ENCODE measurements around the gene PRSS36. TPM values are rescaled to one million over a fixed set of nuclear protein-coding genes. Genes with fewer than 3 reads are reported as not detected.
"Not testable (repeated sequence)": the region's sequence is repeated elsewhere in the genome, so short reads cannot be mapped to it uniquely, and the experiment has no call there.

PRSS36 gene
- total RNA-seq, 2 experiments from 2014 or later: 0.23 to 0.31 TPM

DNA sequence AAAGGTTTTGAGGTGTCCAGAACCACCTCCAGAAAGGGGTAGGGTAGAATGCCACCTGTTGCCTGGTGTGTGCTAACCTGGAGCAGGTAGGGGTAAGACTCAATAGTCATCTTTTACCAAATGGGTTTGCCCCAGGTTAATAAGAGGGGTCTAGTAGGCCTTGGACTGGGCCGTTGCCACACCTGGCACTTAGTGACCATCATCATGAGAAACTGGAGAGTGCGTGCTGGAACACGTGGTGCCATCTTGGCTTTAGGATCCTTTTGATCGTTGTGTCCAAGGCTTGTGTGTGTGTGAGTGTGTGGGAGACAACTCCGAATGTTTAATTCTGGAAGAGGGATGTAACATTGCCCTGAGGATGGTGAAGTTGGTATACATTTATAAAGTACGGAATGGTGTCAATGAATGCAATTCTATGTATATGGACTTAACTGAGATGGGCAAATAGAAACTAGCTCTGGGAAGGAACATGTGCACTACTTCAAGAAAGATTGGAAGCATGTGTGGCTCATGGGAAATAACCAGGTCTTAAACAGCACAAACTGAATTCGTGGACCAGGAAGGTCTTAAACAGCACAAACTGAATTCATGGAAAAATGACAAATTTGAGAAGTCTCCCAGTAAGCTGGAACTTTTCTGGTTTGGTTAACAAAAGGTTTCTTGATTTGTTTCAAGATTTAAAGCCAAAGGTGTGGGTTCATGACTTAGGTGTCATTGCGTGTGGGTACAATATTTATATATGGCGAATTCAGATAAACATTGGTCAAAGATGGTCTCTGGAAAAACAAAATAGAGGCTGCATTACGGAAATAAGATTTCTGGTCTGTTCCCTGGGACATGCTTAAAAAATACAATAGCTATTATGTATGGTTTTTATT, 37.3 kb upstream of the PRSS36 start:
- CTCF ChIA-PET: interaction anchor here (0.6 to 1.6 kb wide), 2 partner anchors 12 to 48 kb away, joined by 4 read pairs; no protein-coding TSS in a partner anchor

DNA sequence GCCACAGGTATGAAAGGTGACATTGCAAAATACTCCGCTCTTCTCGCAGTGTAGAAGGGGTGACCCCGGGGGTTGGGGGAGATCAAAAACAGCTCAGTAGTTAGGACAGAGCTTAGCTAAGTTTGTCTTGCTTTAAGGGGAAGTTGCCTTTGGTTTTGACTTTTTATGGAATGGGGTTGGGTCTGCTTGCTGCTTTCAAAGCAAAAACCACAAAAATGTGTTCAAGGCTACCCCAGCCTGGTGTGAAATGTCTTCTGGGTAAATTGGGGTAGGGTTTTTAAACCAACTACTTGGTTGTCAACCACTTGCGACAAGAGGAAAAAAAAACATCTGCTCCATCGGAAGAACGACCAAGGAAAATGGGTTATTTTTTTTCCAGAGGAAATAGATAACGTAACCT, 36.3 kb upstream of the PRSS36 start:
- POLR2A ChIA-PET: no interaction called here

More for the DNA sequence above, 37.3 kb upstream of the PRSS36 start:
- POLR2A ChIA-PET: interaction anchor here (1.4 kb wide), 1 partner anchor 11 kb away, joined by 4 read pairs; no protein-coding TSS in a partner anchor

DNA sequence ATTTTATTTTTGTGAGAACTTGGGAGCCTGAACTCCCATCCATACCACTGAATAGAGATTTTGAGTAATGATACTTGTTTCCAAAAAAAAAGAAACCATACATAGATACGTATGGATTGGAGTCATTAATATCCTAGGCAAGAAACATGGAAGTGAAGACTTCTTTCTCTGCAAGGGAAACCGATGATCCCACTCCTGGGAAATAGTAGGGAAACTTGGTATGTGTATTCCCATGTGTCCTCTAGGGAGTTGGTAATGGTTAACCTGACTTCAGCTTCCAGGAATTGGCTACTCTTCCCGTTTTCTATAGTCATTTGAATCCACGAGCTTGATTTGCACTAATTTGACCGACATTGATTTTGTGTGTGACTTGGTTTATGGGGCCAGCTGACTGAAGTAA, 35.5 kb upstream of the PRSS36 start:
- ChIA-PET CTCF (no interaction called here), POLR2A (no interaction called here)

More for the DNA sequence above, 36.3 kb upstream of the PRSS36 start:
- CTCF ChIA-PET: no interaction called here

DNA sequence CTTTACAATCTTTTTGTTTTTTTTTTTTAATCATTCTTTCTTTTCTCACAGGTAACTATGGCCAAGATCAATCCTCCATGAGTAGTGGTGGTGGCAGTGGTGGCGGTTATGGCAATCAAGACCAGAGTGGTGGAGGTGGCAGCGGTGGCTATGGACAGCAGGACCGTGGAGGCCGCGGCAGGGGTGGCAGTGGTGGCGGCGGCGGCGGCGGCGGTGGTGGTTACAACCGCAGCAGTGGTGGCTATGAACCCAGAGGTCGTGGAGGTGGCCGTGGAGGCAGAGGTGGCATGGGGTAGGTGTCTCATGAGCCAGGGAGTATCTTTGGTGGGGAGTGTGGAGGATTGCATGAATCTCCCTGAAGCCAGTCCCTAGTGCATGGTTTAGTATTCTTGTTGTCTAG, 35.0 kb upstream of the PRSS36 start:
- CTCF ChIA-PET: no interaction called here
- POLR2A ChIA-PET: interaction anchor here (0.7 to 1.9 kb wide), 3 partner anchors 19 to 198 kb away, joined by 5 to 9 read pairs (median 7); no protein-coding TSS in a partner anchor

DNA sequence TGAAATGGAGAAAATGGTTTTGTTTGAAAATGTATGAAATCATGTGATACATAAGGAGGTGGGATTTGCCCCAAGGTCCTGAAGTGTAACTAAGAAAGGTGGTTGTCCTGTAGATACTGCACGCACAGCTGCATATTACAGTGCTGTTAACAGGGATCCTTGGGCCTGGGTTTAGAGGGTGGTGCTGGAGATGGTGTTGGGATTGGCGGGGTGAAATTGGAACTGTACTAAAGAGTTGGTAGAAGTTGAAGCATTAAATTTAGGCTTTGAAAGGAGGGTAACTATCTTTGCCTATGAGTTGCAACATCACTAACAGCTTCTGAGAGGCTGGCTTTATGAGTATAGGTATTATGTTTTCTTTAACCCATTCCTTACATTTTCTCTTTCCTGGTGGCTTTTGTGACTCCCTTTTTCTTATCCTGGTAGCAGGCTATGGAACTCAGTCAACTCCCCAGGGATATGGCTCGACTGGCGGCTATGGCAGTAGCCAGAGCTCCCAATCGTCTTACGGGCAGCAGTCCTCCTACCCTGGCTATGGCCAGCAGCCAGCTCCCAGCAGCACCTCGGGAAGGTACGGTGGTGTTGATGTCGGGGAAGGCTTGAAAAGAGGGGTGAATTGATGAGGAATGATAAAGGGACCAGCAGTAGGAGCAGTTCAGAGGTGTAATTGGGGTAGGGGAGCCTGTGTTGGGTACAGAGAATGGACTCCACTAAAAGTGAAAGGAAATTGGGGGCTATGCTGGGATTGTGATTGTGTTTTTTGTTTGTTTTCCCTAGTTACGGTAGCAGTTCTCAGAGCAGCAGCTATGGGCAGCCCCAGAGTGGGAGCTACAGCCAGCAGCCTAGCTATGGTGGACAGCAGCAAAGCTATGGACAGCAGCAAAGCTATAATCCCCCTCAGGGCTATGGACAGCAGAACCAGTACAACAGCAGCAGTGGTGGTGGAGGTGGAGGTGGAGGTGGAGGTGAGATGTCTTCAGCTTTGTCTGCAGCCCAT, 33.9 kb upstream of the PRSS36 start:
- POLR2A ChIA-PET: interaction anchor here (0.5 to 1.9 kb wide), 9 partner anchors 10 to 238 kb away, joined by 3 to 9 read pairs (median 4); partner anchors contain the start of gene KAT8
- CTCF ChIA-PET: interaction anchor here (1.1 kb wide), 1 partner anchor 18 kb away, joined by 5 read pairs; no protein-coding TSS in a partner anchor

DNA sequence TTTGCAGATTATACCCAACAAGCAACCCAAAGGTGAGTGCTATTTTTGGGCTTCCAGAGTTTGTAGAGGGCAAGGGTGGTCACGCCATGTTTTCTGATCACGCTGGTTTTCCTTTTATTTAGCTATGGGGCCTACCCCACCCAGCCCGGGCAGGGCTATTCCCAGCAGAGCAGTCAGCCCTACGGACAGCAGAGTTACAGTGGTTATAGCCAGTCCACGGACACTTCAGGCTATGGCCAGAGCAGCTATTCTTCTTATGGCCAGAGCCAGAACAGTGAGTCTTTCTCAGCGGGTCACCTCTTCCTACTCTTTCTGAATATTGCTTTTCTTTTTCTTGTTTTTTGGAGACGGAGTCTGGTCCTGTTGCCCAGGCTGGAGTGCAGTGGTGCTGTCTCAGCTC, 32.5 kb upstream of the PRSS36 start:
- CTCF ChIA-PET: interaction anchor here (0.7 to 1.4 kb wide), 5 partner anchors 16 to 276 kb away, joined by 3 to 7 read pairs (median 5); partner anchors contain the start of gene ARMC5
- POLR2A ChIA-PET: interaction anchor here (0.5 to 1.4 kb wide), 7 partner anchors 12 to 1058 kb away, joined by 3 to 6 read pairs (median 3); partner anchors contain the start of genes ARMC5, ZNF646 and ZNF668

DNA sequence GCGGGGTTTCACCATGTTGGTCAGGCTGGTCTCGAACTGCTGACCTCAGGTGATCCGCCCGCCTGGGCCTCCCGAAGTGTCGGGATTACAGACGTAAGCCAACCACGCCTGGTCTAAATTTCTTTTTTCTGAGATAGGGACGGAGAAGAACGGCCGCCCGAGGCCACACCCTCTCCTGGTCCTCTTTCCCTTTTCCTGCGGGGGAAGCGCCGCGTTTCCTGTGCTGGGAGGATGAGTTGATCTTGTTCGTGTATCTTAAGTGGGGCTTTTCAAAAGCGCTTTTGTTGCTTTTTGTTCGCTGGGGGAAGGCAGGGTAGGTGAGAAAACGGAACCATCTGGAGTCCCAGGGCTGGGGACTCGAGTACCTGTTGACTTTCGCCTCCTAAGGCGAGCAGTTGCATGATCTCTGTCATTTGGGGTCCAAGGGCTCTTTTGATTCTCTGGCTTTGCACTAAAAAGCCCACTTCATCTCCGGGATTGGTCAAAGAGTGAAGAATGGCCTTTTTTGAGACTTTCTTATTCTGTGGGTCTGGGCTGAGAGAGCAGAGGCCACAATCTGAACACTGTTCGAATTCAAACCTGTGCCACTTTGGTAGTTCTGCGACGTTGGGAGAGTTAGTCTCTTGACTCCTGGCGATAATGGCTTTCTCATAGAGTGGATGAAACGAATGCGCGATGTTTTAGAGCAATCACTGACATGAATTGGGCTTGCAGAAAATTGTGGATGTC, 31.4 kb upstream of the PRSS36 start:
- ChIA-PET POLR2A (interaction anchor here (1.1 to 2.1 kb wide), 12 partner anchors 8 to 692 kb away, joined by 3 to 22 read pairs (median 4); partner anchors contain the start of genes ARMC5, KAT8, PYCARD and ZNF267), CTCF (interaction anchor here (0.7 to 1.2 kb wide), 4 partner anchors 9 to 262 kb away, joined by 3 to 5 read pairs (median 4); no protein-coding TSS in a partner anchor)

DNA sequence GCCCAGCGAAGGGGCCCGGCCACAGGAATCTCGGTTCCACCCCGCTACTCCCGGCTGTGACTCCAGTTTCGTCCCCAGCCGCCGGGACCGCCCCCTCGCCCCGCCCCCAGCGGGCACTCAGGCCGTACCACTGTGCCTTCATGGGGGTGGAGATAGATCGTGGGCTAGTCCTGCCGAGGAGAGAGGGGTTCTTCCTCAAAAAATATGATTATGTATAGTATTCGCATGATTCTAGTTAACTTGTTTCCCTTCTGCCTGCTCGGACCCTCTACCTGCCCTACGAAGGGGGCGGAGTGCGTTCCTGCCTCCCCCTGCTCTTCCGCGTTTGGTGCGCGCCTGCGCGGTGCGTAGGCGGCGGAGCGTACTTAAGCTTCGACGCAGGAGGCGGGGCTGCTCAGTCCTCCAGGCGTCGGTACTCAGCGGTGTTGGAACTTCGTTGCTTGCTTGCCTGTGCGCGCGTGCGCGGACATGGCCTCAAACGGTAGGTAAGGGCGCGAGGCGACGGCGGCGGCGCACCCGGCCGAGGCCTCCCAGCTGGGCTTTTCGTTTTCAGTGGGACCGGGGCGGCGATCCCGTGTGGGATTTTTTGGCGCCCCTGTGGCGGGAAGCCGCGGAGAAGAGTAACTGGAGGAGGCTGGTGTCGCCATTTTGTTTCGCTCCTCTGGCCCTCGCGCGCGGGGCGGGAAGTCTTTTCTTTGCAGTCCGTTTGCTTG, 30.0 kb upstream of the PRSS36 start, which contains the start of gene FUS:
TSS of gene FUS (plus strand) at position 393 of the 713 bp plus-strand sequence. CDS start at position 469, 76 bp downstream.
- ChIA-PET POLR2A (interaction anchor here (0.5 to 2.1 kb wide), 22 partner anchors 10 to 1434 kb away, joined by 3 to 22 read pairs (median 4); partner anchors contain the start of genes ARMC5, KAT8, PYCARD and STX4), CTCF (interaction anchor here (0.7 to 1.5 kb wide), 5 partner anchors 10 to 279 kb away, joined by 3 to 14 read pairs (median 4); partner anchors contain the start of gene ARMC5)

DNA sequence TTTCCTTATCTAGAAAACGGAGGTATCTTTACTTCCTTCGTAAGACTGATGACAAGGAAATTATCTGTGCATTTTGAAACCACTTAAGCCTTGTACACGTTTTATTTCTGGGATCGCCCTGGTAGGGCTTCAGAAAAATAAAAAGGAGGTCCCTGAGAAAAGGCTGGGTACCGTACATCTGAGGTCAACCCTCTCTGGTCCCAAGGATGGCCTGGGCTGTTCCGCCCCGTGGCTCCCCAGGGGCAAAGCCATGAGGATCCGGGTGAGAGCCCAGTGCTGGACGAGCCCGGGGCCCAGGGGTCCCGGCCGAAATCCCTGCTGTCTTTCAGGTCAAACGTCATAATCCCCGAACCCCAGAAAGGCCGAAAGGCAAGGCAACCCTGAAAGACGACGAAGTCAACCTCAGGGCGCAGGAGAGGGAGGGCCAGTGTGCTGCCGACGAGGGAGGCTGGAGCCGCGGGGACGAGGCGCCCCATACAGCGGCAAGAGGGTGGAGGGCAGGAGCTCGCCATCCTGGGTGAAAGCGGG, 29.4 kb upstream of the PRSS36 start:
- CTCF ChIA-PET: interaction anchor here (0.7 to 1.5 kb wide), 3 partner anchors 37 to 280 kb away, joined by 3 to 14 read pairs (median 4); partner anchors contain the start of gene ARMC5
- POLR2A ChIA-PET: interaction anchor here (0.6 to 2.1 kb wide), 14 partner anchors 10 to 1433 kb away, joined by 3 to 22 read pairs (median 4); partner anchors contain the start of genes KAT8, PYCARD, STX4 and ZNF646

DNA sequence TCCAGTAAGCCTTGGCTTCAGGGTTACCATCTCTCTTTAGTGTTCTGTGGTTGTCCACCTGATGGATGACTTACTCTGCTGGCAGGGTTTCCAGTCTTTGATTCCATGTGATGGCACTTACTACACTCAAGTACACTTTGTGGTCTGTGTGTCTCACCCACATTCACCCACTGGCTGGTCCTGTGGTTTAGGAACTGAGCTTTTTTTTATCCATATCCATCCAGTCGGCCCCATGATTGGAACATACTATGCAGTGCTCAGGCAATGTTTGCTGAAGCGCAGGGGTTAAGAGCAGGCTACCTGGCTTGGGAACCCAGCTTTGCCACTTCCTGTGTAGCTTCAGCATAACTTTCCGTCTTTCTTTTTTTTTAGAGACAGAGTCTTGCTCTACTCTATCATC, 27.3 kb upstream of the PRSS36 start:
- CTCF ChIA-PET: interaction anchor here (1.2 to 2.1 kb wide), 3 partner anchors 13 to 35 kb away, joined by 3 to 11 read pairs (median 3); no protein-coding TSS in a partner anchor

DNA sequence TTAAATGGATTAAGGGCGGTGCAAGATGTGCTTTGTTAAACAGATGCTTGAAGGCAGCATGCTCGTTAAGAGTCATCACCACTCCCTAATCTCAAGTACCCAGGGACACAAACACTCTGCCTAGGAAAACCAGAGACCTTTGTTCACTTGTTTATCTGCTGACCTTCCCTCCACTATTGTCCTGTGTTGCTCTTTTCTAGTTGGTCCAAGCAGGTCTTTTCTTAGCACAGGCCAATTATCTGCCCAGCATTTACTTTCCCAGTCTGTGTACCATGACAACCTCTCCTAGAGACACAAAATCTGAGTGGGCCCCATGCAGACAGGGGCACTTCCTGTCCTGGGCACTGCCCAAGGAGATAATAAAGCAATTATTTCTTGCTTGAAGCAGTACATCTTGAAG, 20.2 kb upstream of the PRSS36 start:
- POLR2A ChIA-PET: not testable (repeated sequence)

More for the DNA sequence above, 27.3 kb upstream of the PRSS36 start:
- POLR2A ChIA-PET: interaction anchor here (0.8 to 1.3 kb wide), 2 partner anchors 35 to 59 kb away, joined by 4 read pairs; partner anchors contain the start of gene KAT8

DNA sequence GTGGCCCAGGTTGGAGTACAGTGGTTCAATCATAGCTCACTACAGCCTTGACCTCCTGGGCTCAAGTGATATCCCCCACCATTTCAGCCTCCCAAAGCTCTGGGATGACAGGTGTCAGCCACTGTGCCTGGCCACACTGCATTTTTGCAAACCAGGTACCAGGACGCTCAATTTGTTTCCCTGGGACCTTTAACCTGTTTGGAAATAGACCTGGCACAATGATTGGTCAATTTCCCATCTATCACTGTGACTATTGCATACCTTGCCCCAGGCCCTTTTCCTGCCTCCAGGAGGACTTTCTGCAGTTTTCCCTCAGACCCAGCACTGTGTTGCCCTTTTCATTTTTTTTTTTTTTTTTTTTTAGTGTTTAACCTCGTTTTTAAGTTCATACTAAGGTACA, 19.0 kb upstream of the PRSS36 start:
- ChIA-PET POLR2A (no interaction called here), CTCF (no interaction called here)

More for the DNA sequence above, 20.2 kb upstream of the PRSS36 start:
- CTCF ChIA-PET: interaction anchor here (0.6 kb wide), 1 partner anchor 16 kb away, joined by 3 read pairs; no protein-coding TSS in a partner anchor

DNA sequence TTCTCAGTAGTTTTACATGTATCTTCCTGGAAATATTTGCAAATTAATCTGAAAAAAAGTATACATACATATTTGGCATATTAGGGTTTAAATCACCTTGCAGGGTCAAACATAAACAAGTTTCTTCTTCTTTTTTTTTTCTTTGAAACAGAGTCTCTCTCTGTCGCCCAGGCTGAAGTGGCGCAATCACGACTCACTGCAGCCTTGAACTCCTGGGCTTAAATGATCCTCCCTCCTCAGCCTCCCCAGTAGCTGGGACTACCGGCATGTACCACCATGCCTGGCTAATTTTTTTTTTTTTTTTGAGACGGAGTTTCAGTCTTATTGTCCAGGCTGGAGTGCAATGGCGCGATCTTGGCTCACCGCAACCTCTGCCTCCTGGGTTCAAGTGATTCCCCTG, 17.4 kb upstream of the PRSS36 start:
- ChIA-PET CTCF (no interaction called here), POLR2A (no interaction called here)

DNA sequence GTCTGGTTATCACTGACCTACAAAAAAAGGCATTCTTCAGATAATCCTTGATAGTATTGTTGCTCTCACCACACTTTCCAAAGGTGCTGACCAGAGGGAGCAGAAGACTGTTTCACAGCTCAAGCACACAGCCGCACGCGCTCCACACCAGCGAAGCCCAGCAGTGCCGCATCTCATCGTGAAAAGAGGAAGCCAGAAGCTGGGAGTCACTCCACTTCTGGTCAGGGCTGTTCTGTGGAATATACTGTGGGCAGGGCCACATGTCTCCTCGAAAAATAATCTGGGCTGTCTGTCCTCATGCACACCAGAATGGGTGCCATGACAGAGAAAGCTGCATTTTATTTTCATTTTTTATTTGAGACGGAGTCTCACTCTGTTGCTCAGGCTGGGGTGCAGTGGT, 7.3 kb upstream of the PRSS36 start:
- POLR2A ChIA-PET: interaction anchor here (1.3 kb wide), 1 partner anchor 23 kb away, joined by 5 read pairs; no protein-coding TSS in a partner anchor
- CTCF ChIA-PET: interaction anchor here (1.7 kb wide), 1 partner anchor 15 kb away, joined by 8 read pairs; no protein-coding TSS in a partner anchor

DNA sequence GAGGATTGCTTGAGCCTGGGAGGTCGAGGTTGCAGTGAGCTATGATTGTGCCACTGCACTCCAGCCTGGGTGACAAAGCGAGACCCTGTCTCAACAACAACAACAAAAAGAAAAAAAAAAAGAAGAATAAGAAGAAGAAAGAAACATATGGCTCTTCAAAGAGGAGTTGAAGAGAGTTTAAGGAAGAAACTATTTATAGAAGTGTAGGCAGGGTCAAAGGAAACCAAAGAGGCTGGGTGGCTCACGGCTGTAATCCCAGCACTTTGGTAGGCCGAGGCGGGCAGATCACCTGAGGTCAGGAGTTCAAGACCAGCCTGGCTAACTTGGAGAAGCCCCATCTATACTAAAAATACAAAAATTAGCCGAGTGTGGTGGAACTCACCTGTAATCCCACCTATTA, 1.1 kb upstream of the PRSS36 start:
- POLR2A ChIA-PET: not testable (repeated sequence)
- CTCF ChIA-PET: interaction anchor here (1.2 kb wide), 1 partner anchor 9 kb away, joined by 6 read pairs; no protein-coding TSS in a partner anchor

DNA sequence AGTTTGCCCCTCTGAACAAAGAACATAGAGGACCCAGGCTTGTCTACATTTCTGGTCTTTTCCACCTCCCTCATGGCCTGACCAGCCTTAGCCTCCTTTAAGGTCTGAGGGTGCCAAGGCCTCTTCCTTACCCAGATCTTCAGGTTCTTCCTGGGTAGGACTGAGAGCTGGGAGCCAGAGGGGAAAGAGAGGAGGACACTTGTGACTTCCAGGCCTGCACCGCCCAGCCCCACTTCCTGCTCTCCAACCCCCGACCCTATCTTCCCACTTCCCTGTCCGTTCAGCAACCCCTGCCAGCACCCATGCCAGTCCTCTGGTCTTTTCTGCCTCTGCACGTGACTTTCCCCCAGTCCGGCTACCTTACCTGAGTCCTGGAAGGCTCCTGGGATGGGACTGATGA, 534 bp downstream of the PRSS36 start:
- ChIA-PET POLR2A (no interaction called here), CTCF (no interaction called here)

DNA sequence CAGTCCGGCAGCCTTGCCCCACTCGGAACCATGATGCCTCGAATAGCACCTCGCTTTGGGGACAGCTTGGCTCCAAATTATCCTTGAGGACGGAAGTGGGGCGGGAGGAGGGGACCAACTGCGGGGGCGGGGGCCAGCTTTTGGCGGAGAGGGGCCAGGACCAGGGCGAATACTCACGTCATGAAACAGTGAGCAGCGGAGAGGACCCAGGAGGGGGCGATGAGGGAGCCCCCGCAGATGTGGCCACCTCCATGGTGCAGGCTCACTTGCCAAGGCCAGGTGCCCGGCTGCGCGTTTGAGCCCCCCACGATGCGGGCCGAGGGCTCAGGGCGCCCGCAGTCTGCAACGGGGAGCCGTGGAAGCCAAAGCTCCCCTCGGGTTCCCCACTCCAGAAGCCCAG, 970 bp downstream of the PRSS36 start:
- CTCF ChIA-PET: no interaction called here
- POLR2A ChIA-PET: no interaction called here

All from activated CD8-positive, alpha-beta memory T cell treated with anti-CD3 and anti-CD28 coated beads for 36 hours (primary cell).